ENCODE results near the gene CALML6. TPM values are rescaled to one million over a fixed set of nuclear protein-coding genes. Genes with fewer than 3 reads are reported as not detected.

The CALML6 gene
- total RNA-seq, 1 donor, result under 0.01 TPM

- no peak for TF ChIP-seq CTCF (IDR thresholded peaks at IDR 0.05; ENCODE audit: insufficient read depth, low read depth, low read length)
- no peak for DNase-seq (ENCODE audit: low read depth)
- H3K4me3 ChIP-seq (ENCODE audit: low read depth, low read length), result no peak overlapping the region
Measured at GRCh38 chr1:1937061-1937460, 22.0 kb downstream of the CALML6 start.

GRCh38 chr1:1937549-1938275, 22.7 kb downstream of the CALML6 start:
- no peak for TF ChIP-seq CTCF (IDR thresholded peaks at IDR 0.05; ENCODE audit: insufficient read depth, low read depth, low read length)

GRCh38 chr1:1938276-1938573, 23.2 kb downstream of the CALML6 start:
- DNase-seq (ENCODE audit: low read depth), result no peak
- no peak overlapping the region for H3K4me3 ChIP-seq (ENCODE audit: low read depth, low read length)
- no peak for TF ChIP-seq CTCF (IDR thresholded peaks at IDR 0.05; ENCODE audit: insufficient read depth, low read depth, low read length)

More at GRCh38 chr1:1937549-1938275, 22.7 kb downstream of the CALML6 start:
- DNase-seq (ENCODE audit: low read depth), result no peak
- H3K4me3 ChIP-seq (ENCODE audit: low read depth, low read length), result no peak overlapping the region

GRCh38 chr1:1938613-1939295, 23.7 kb downstream of the CALML6 start:
- no peak overlapping the region for H3K4me3 ChIP-seq (ENCODE audit: low read depth, low read length)
- no peak for DNase-seq (ENCODE audit: low read depth)
- TF ChIP-seq CTCF (IDR thresholded peaks at IDR 0.05; ENCODE audit: insufficient read depth, low read depth, low read length), result no peak

GRCh38 chr1:1939296-1940122, 24.4 kb downstream of the CALML6 start:
- no peak for TF ChIP-seq CTCF (IDR thresholded peaks at IDR 0.05; ENCODE audit: insufficient read depth, low read depth, low read length)
- no peak overlapping the region for H3K4me3 ChIP-seq (ENCODE audit: low read depth, low read length)
- DNase-seq (ENCODE audit: low read depth), result no peak

GRCh38 chr1:1940123-1940425, 25.0 kb downstream of the CALML6 start:
- no peak overlapping the region for H3K4me3 ChIP-seq (ENCODE audit: low read depth, low read length)
- TF ChIP-seq CTCF (IDR thresholded peaks at IDR 0.05; ENCODE audit: insufficient read depth, low read depth, low read length), result no peak
- DNase-seq (ENCODE audit: low read depth), result no peak

Measured in fibroblast of villous mesenchyme (primary cell).